K562 (cell line): ENCODE results near the gene ETV7. TPM values are rescaled to one million over a fixed set of nuclear protein-coding genes. Genes with fewer than 3 reads are reported as not detected.

Experiments used
- CBFA2T2 ChIP-seq: fragments of 450-650 bp; conservative IDR thresholded peaks from 2 replicates; pipeline ENCODE4 v1.6.1; 2017; ENCODE audit warnings: mild to moderate bottlenecking
- HLTF ChIP-seq: fragments of 450-650 bp; IDR thresholded peaks from 2 replicates; pipeline ENCODE4 v1.6.1; 2016
- HNRNPL ChIP-seq: fragments of 200-400 bp; formaldehyde crosslinking; IDR thresholded peaks from 2 replicates; pipeline ENCODE4 v1.6.1; 2017; ENCODE audit warnings: low read depth, mild to moderate bottlenecking, low read length
- JUNB ChIP-seq: fragments of 450-650 bp; formaldehyde crosslinking; conservative IDR thresholded peaks from 2 replicates; pipeline ENCODE4 v1.4.0; 2020; ENCODE audit warnings: mild to moderate bottlenecking
- MTA1 ChIP-seq: fragments of 450-650 bp; IDR thresholded peaks from 2 replicates; pipeline ENCODE4 v1.6.1; 2017; ENCODE audit warnings: borderline replicate concordance
- NFXL1 ChIP-seq: fragments of 450-650 bp; formaldehyde crosslinking; IDR thresholded peaks from 2 replicates; pipeline ENCODE4 v1.4.0; 2021; ENCODE audit warnings: mild to moderate bottlenecking
- RUNX1 ChIP-seq: sonication (generic); IDR thresholded peaks from 2 replicates; pipeline ENCODE4 v1.6.1; 2016; ENCODE audit warnings: antibody characterized with exemption, low read depth
- SNAPC5 ChIP-seq: fragments of 250-450 bp; sonication (Bioruptor Pico); IDR thresholded peaks from 2 replicates; pipeline ENCODE4 v1.8.0; 2021; ENCODE audit warnings: moderate library complexity, mild to moderate bottlenecking, inconsistent platforms
- polyA plus RNA-seq, 8 experiments: library from polyadenylated mRNA; depleted of rRNA in 4 of 8; stranded (reverse) in 5 of 8; unstranded in 3 of 8; fragments of >200 nt; fragmentation: Nextera tagmentation in 2 of 8; fragmentation: Illumina TruSeq in 1 of 8; extraction: Ambion mirVana in 2 of 8; extraction: Trizol in 1 of 8; gene quantifications; 2 replicates each; pipeline versions ENCODE4 v1.2.1 to v1.2.3, GENCODE V29; 2011 to 2014; ENCODE audit warnings: inconsistent platforms in 1 of 8, missing spikeins in 1 of 8
- total RNA-seq, 7 experiments: library from RNA; depleted of rRNA in 6 of 7; stranded (reverse); fragments of >200 nt in 6 of 7; fragmentation: Illumina TruSeq in 2 of 7; extraction: Trizol in 2 of 7; gene quantifications; 2 replicates each; pipeline versions ENCODE4 v1.2.1 to v1.2.3, GENCODE V29; 2011 to 2021; ENCODE audit warnings: low replicate concordance in 1 of 7
- TF ChIP-seq, protein P1 (sequence below): fragments of 450-650 bp; formaldehyde crosslinking; IDR thresholded peaks from 2 replicates; pipeline ENCODE4 v1.4.0; 2022; ENCODE audit warnings: mild to moderate bottlenecking, moderate library complexity
- TF ChIP-seq, protein P2 (sequence below): fragments of 200-600 bp; sonication (generic); IDR thresholded peaks from one replicate; pipeline ENCODE4 v1.6.1; 2012; ENCODE audit warnings: mild to moderate bottlenecking, low read depth, low read length, inconsistent platforms

The ETV7 gene
- total and polyA plus RNA-seq, 9 of the 15 experiments (the other 6 are each of a cell fraction or from before 2014, with no cell fraction given) = 0.07 to 0.22 (median 0.14) TPM; not detected in 3

DNA sequence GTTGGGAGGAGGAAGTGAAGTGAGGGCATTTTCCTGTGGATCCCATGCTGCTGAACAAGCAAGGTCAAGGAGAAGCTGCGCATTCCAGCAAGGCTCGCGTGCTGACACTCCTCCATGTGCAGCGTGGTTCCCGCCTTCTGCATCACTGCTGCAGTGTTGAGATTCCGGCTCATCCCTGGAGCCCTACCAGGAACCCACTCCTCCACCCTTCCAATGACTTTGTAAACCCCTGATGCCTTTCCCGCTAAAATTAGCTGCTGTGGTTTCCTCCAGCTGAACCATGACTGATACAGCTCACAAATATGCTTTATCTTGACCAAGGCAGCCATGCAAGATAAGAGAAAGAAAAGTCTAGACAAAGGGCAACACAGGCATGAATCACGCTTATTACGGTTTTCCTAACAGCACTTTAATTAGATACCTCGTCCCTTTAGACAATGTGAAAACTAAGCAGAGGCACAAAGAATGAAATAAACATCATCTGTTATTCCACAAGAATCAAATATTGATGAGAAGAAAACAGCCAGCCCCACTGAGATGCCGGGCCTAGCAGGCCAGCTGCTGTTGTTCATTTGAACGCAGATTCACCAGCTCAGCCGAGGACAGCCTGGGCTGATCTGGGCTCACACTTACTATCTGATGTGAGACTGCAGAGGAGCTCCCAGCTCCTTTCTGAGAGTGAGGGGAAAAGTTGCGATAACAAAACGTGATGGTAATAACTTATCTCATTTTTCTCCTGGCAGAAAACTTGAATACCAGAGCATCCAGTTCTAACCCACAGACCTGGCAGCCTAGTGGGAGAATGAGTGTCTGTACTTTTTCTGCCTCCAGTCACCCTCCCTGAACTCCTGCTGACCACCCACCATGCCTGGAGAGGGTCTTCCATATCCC is 36.5 kb downstream of the ETV7 start (continued):
- TF ChIP-seq RUNX1 (peak; percentile 88; the same call in 1 of the 2 replicates), HNRNPL (no peak), CBFA2T2 (peak; percentile 94), NFXL1 (no peak), SNAPC5 (CRISPR knock-in tag) (no peak), HLTF (0 out of 2 replicates have a peak, but pooled peaks have one; percentile 15), JUNB (0 out of 2 replicates have a peak, but pooled peaks have one; percentile 23), MTA1 (peak; percentile 89)
- TF ChIP-seq, protein P1, sequence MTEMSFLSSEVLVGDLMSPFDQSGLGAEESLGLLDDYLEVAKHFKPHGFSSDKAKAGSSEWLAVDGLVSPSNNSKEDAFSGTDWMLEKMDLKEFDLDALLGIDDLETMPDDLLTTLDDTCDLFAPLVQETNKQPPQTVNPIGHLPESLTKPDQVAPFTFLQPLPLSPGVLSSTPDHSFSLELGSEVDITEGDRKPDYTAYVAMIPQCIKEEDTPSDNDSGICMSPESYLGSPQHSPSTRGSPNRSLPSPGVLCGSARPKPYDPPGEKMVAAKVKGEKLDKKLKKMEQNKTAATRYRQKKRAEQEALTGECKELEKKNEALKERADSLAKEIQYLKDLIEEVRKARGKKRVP (CRISPR knock-in tag) = peak; percentile 27; the same call in 1 of the 2 replicates
- TF ChIP-seq, protein P2, sequence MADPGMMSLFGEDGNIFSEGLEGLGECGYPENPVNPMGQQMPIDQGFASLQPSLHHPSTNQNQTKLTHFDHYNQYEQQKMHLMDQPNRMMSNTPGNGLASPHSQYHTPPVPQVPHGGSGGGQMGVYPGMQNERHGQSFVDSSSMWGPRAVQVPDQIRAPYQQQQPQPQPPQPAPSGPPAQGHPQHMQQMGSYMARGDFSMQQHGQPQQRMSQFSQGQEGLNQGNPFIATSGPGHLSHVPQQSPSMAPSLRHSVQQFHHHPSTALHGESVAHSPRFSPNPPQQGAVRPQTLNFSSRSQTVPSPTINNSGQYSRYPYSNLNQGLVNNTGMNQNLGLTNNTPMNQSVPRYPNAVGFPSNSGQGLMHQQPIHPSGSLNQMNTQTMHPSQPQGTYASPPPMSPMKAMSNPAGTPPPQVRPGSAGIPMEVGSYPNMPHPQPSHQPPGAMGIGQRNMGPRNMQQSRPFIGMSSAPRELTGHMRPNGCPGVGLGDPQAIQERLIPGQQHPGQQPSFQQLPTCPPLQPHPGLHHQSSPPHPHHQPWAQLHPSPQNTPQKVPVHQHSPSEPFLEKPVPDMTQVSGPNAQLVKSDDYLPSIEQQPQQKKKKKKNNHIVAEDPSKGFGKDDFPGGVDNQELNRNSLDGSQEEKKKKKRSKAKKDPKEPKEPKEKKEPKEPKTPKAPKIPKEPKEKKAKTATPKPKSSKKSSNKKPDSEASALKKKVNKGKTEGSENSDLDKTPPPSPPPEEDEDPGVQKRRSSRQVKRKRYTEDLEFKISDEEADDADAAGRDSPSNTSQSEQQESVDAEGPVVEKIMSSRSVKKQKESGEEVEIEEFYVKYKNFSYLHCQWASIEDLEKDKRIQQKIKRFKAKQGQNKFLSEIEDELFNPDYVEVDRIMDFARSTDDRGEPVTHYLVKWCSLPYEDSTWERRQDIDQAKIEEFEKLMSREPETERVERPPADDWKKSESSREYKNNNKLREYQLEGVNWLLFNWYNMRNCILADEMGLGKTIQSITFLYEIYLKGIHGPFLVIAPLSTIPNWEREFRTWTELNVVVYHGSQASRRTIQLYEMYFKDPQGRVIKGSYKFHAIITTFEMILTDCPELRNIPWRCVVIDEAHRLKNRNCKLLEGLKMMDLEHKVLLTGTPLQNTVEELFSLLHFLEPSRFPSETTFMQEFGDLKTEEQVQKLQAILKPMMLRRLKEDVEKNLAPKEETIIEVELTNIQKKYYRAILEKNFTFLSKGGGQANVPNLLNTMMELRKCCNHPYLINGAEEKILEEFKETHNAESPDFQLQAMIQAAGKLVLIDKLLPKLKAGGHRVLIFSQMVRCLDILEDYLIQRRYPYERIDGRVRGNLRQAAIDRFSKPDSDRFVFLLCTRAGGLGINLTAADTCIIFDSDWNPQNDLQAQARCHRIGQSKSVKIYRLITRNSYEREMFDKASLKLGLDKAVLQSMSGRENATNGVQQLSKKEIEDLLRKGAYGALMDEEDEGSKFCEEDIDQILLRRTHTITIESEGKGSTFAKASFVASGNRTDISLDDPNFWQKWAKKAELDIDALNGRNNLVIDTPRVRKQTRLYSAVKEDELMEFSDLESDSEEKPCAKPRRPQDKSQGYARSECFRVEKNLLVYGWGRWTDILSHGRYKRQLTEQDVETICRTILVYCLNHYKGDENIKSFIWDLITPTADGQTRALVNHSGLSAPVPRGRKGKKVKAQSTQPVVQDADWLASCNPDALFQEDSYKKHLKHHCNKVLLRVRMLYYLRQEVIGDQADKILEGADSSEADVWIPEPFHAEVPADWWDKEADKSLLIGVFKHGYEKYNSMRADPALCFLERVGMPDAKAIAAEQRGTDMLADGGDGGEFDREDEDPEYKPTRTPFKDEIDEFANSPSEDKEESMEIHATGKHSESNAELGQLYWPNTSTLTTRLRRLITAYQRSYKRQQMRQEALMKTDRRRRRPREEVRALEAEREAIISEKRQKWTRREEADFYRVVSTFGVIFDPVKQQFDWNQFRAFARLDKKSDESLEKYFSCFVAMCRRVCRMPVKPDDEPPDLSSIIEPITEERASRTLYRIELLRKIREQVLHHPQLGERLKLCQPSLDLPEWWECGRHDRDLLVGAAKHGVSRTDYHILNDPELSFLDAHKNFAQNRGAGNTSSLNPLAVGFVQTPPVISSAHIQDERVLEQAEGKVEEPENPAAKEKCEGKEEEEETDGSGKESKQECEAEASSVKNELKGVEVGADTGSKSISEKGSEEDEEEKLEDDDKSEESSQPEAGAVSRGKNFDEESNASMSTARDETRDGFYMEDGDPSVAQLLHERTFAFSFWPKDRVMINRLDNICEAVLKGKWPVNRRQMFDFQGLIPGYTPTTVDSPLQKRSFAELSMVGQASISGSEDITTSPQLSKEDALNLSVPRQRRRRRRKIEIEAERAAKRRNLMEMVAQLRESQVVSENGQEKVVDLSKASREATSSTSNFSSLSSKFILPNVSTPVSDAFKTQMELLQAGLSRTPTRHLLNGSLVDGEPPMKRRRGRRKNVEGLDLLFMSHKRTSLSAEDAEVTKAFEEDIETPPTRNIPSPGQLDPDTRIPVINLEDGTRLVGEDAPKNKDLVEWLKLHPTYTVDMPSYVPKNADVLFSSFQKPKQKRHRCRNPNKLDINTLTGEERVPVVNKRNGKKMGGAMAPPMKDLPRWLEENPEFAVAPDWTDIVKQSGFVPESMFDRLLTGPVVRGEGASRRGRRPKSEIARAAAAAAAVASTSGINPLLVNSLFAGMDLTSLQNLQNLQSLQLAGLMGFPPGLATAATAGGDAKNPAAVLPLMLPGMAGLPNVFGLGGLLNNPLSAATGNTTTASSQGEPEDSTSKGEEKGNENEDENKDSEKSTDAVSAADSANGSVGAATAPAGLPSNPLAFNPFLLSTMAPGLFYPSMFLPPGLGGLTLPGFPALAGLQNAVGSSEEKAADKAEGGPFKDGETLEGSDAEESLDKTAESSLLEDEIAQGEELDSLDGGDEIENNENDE = no peak
